Right lobe of liver (tissue), 6 donors: Measurements from ENCODE around the gene CAPN7. TPM values are rescaled to one million over a fixed set of nuclear protein-coding genes. Genes with fewer than 3 reads are reported as not detected.

Experiments used
- ATAC-seq, 4 donors: fragments of 200-7000 bp; cut with Tn5 transposase; one replicate each; pipeline ENCODE4 v1.9.1; 2020; ENCODE audit warnings: mild to moderate bottlenecking in 4 of 4, moderate library complexity in 4 of 4
- DNase-seq, 3 donors: peaks; one replicate each; pipeline ENCODE4 v3.0.0-alpha.2; 2020
- H3K27ac ChIP-seq, 3 donors: fragments of 200-600 bp; one replicate each; pipeline ENCODE4 v1.8.0; 2022
- H3K27me3 ChIP-seq, 2 donors: fragments of 200-600 bp; one replicate each; pipeline ENCODE4 v1.8.0; 2022
- H3K36me3 ChIP-seq, 4 donors: fragments of 200-600 bp; sonication (generic) in 1 of 4; one replicate each; pipeline versions ENCODE4 v1.5.1 to v1.8.0; 2017 to 2022; ENCODE audit warnings: control low read depth in 1 of 4
- H3K4me1 ChIP-seq, 4 donors: fragments of 200-600 bp; sonication (generic) in 1 of 4; one replicate each; pipeline versions ENCODE4 v1.5.1 to v1.8.0; 2017 to 2022; ENCODE audit warnings: control low read depth in 1 of 4
- H3K4me3 ChIP-seq, 3 donors: fragments of 200-600 bp; one replicate each; pipeline ENCODE4 v1.8.0; 2022
- H3K9me3 ChIP-seq, 4 donors: fragments of 200-600 bp; sonication (generic) in 1 of 4; one replicate each; pipeline versions ENCODE4 v1.5.1 to v1.8.0; 2017 to 2022; ENCODE audit warnings: control low read depth in 1 of 4
- CTCF ChIP-seq, 4 donors: fragments of 200-600 bp in 3 of 4; fragments of 450-650 bp in 1 of 4; IDR thresholded peaks; one replicate each; pipeline versions ENCODE4 v1.5.1 to v1.8.0; 2016 to 2022; ENCODE audit warnings: antibody characterized with exemption in 4 of 4, mild to moderate bottlenecking in 2 of 4
- POLR2A ChIP-seq: fragments of 450-650 bp; IDR thresholded peaks from one replicate; pipeline ENCODE4 v1.6.1; 2017; ENCODE audit warnings: antibody characterized with exemption, mild to moderate bottlenecking
- WGBS: methylation state at CpG from one replicate; pipeline ENCODE4 v1.1.6; 2018; ENCODE audit warnings: low coverage, low lambda C conversion rate; ENCODE audit not compliant: insufficient coverage; ENCODE audit errors: missing lambda C conversion rate; 5-methylcytosine and 5-hydroxymethylcytosine counted together
- intact Hi-C, 2 donors: fragments of 100-400 bp; cut with DNase I; formaldehyde crosslinking; loops; one replicate each; pipeline versions ENCODE4 v1.11.2 to v1.14.1; 2022
- total RNA-seq, 6 experiments: library from RNA; depleted of rRNA in 2 of 6; stranded (reverse); fragments of >200 nt in 2 of 6; fragmentation: NEBNext Ultra II Directional in 3 of 6; extraction: Animal tissue kit (Norgen Biotek cat#: 25700) in 3 of 6; gene quantifications; one replicate each; pipeline versions ENCODE4 v1.1.0 to v1.2.4, GENCODE V29; 2016 to 2023
- donor health status: DM: no; HTN: yes; CAD: no.
- donor health status: DM: no; HTN: no; CAD: no.
- donor health status: DM: no; HTN: no; CAD: no.
- donor health status: DM: no; HTN: yes; CAD: no.
- donor health status: DM: no; HTN: yes; CAD: no.

The CAPN7 gene
- total RNA-seq, 6 experiments from 2014 or later = 20.1 to 32.8 (median 23.1) TPM

DNA sequence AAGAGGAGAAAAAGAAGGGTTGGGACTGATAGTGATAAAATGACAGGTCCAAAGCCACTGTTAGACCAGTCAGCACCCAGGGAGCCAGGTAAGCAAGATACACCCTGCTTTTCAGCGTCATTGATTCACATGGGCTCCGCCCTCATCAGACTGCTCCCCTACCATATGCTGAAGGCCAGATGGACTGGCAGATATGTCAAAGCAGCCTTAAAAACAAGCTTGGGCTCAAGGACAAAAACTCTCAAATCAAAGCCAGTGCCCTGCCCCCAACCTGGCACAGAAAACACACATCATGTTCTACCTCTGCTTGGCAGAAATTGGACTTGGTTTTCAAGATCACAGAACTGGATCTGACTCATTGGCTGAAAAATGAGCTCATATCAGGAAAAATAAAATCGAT lies 93.0 kb downstream of the CAPN7 start:
- H3K27ac ChIP-seq = no peak overlapping the region
- peak in 2 of 3 donors; percentile 44 to 67 for DNase-seq
- peak in 3 of 4 donors; percentile 22 to 45 (median 43) for ATAC-seq

DNA sequence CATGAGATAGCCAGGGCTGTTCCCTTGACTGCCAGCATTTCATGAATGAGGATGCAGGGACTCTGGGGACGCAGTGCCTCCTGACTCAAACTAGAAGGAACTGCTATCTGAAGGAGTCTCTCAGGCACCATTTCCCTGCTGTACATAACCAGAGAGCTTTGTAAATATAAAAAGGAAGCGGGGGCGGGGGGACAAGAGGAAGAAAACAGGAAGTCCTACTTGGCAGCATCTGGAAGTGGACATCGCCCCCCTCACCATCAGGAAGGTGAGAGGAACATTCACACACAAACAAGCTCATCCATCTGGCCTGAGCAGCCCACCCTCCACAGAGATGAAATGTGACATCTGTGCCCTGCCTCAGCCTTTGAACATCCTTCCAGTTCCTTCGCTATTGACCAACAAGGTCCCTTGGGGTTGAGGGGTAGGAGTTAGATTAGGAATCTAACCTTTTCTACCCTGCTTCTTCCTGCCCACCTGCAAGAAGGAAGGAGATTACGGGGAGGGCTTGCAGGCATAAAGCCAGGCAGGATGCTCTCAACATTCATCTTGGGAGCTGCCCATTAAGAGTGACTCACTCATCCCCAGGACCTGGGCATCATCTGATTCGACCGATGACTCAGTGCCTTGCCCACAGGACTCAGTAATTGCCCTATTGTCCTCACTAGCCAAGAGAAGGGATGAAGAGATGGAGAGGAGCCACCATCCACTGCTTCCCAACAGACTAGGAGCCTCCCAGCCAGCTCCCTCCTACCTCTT lies 94.5 kb downstream of the CAPN7 start:
- DNase-seq = peak in 1 of 3 donors; percentile 55
- no peaks in the 10 kb centered on the region for H3K27me3 ChIP-seq
- no peak for TF ChIP-seq POLR2A
- TF ChIP-seq CTCF (IDR thresholded peaks at IDR 0.05) = peak in 1 of 4 donors; percentile 5
- H3K4me3 ChIP-seq = no peak overlapping the region
- no peaks in the 10 kb centered on the region for H3K9me3 ChIP-seq
- WGBS = 55% methylated on average over 8 of the region's 8 CpGs
- ATAC-seq = peak; percentile 46 to 81 (median 68)
- H3K27ac ChIP-seq = no peak overlapping the region
- H3K36me3 ChIP-seq = peaks cover 0 to 2% (median 0%) of the 10 kb centered on the region in 4 donors
- intact Hi-C loops = no loop called here
- H3K4me1 ChIP-seq = peaks cover 0 to 9% (median 2%) of the 10 kb centered on the region in 4 donors

More for the DNA sequence above, 93.0 kb downstream of the CAPN7 start:
- 33% methylated on average over 2 of the region's 3 CpGs for WGBS
- TF ChIP-seq POLR2A = no peak
- TF ChIP-seq CTCF (IDR thresholded peaks at IDR 0.05) = no peak
- peaks cover 0 to 16% (median 2%) of the 10 kb centered on the region in 4 donors for H3K4me1 ChIP-seq
- no peak overlapping the region for H3K4me3 ChIP-seq
- H3K9me3 ChIP-seq = no peaks in the 10 kb centered on the region
- intact Hi-C loops = no loop called here
- H3K36me3 ChIP-seq = peaks cover 0 to 2% (median 0%) of the 10 kb centered on the region in 4 donors
- H3K27me3 ChIP-seq = no peaks in the 10 kb centered on the region

- no peaks in the 10 kb centered on the region for H3K27me3 ChIP-seq
- no peak overlapping the region for H3K27ac ChIP-seq
- intact Hi-C loops = no loop called here
- H3K9me3 ChIP-seq = no peaks in the 10 kb centered on the region
- ATAC-seq (no peak), DNase-seq (no peak)
- H3K4me1 ChIP-seq = peaks cover 0 to 9% (median 2%) of the 10 kb centered on the region in 4 donors
- H3K36me3 ChIP-seq = peaks cover 0 to 2% (median 0%) of the 10 kb centered on the region in 4 donors
- TF ChIP-seq POLR2A = no peak
- no peak for TF ChIP-seq CTCF (IDR thresholded peaks at IDR 0.05)
- no peak overlapping the region for H3K4me3 ChIP-seq
- WGBS = no CpG with 5 or more reads among the region's 7 CpGs
Measured at GRCh38 chr3:15301761-15302160, 95.7 kb downstream of the CAPN7 start.

Other genes starting within 250 kb of the CAPN7 start
- gene MRPS25, start 140.9 kb upstream of the CAPN7 start, total RNA-seq = 10 to 100 TPM; 36.8 to 53.6 (median 48.0) TPM
- 10 to 100 TPM; 10.5 to 13.9 (median 11.5) TPM for gene RBSN, start 107.1 kb upstream of the CAPN7 start, total RNA-seq
- gene SH3BP5, start 126.3 kb downstream of the CAPN7 start, total RNA-seq = 10 to 100 TPM in 4 of 6 experiments, 1 to 10 TPM in 2; 8.9 to 19.2 (median 13.8) TPM
- 1 to 10 TPM; 5.3 to 7.5 (median 6.2) TPM for gene METTL6, start 221.3 kb downstream of the CAPN7 start, total RNA-seq
- gene EAF1, start 221.4 kb downstream of the CAPN7 start, total RNA-seq = 10 to 100 TPM; 11.6 to 27.7 (median 17.1) TPM